GM23248 (cell line): Measurements from ENCODE around the gene SF3B2. TPM values are rescaled to one million over a fixed set of nuclear protein-coding genes. Genes with fewer than 3 reads are reported as not detected.
A peak's percentile ranks its signal among the peaks of the same experiment; 100 is the strongest.

Experiments used
- DNase-seq: peaks from one replicate; pipeline ENCODE4 v3.0.0-alpha.2; 2015
- H2AFZ ChIP-seq: fragments of 200-600 bp; sonication (generic); 2 replicates; pipeline ENCODE4 v1.6.1; 2016; ENCODE audit warnings: antibody characterized with exemption
- H3F3A ChIP-seq: fragments of 200-600 bp; sonication (generic); 2 replicates; pipeline ENCODE4 v1.6.1; 2016; ENCODE audit warnings: mild to moderate bottlenecking, antibody characterized with exemption, mixed run types; ENCODE audit not compliant: insufficient read depth
- H3K27ac ChIP-seq: fragments of 200-600 bp; sonication (generic); 2 replicates; pipeline ENCODE4 v1.5.1; 2016; ENCODE audit warnings: mild to moderate bottlenecking
- H3K27me3 ChIP-seq: fragments of 200-600 bp; sonication (generic); replicated peaks from 2 replicates; pipeline ENCODE4 v1.6.1; 2016; ENCODE audit warnings: mild to moderate bottlenecking; ENCODE audit not compliant: insufficient read depth
- H3K36me3 ChIP-seq: fragments of 200-600 bp; sonication (generic); 2 replicates; pipeline ENCODE4 v1.6.1; 2016; ENCODE audit warnings: low read depth, mild to moderate bottlenecking
- H3K4me1 ChIP-seq: fragments of 200-600 bp; sonication (generic); 2 replicates; pipeline ENCODE4 v1.6.1; 2016; ENCODE audit warnings: mild to moderate bottlenecking; ENCODE audit not compliant: insufficient read depth
- H3K4me2 ChIP-seq: fragments of 200-600 bp; sonication (generic); one replicate; pipeline ENCODE4 v1.6.1; 2016; ENCODE audit warnings: mild to moderate bottlenecking; ENCODE audit not compliant: unreplicated experiment
- H3K4me3 ChIP-seq: fragments of 200-600 bp; sonication (generic); 2 replicates; pipeline ENCODE4 v1.5.1; 2016; ENCODE audit warnings: mild to moderate bottlenecking
- H3K79me2 ChIP-seq: fragments of 200-600 bp; sonication (generic); 2 replicates; pipeline ENCODE4 v1.6.1; 2016; ENCODE audit warnings: mild to moderate bottlenecking; ENCODE audit not compliant: insufficient read depth
- H3K9ac ChIP-seq: fragments of 200-600 bp; sonication (generic); 2 replicates; pipeline ENCODE4 v1.6.1; 2016; ENCODE audit warnings: mild to moderate bottlenecking
- H3K9me2 ChIP-seq: fragments of 200-600 bp; sonication (generic); 2 replicates; pipeline ENCODE4 v1.6.1; 2016; ENCODE audit warnings: mixed run types, mild to moderate bottlenecking, moderate library complexity; ENCODE audit not compliant: insufficient read depth
- H3K9me3 ChIP-seq: fragments of 200-600 bp; sonication (generic); one replicate; pipeline ENCODE4 v1.6.1; 2017; ENCODE audit warnings: low read depth
- H4K20me1 ChIP-seq: fragments of 200-600 bp; sonication (generic); 2 replicates; pipeline ENCODE4 v1.6.0; 2016; ENCODE audit not compliant: insufficient read depth
- EZH2 ChIP-seq: fragments of 200-600 bp; sonication (generic); IDR thresholded peaks from 2 replicates; pipeline ENCODE4 v1.6.1; 2018; ENCODE audit warnings: antibody characterized with exemption, mild to moderate bottlenecking; ENCODE audit not compliant: insufficient read depth, poor library complexity, severe bottlenecking
- EZH2phosphoT487 ChIP-seq: fragments of 200-600 bp; sonication (generic); IDR thresholded peaks from 2 replicates; pipeline ENCODE4 v1.6.1; 2018; ENCODE audit warnings: antibody characterized with exemption, moderate library complexity, mild to moderate bottlenecking, low read depth; ENCODE audit not compliant: insufficient read depth
- WGBS, 2 experiments: methylation state at CpG; one replicate each; pipeline ENCODE4 v1.1.6; 2015 to 2017; ENCODE audit warnings: low lambda C conversion rate in 2 of 2, low coverage in 1 of 2; ENCODE audit errors: missing lambda C conversion rate in 2 of 2; 5-methylcytosine and 5-hydroxymethylcytosine counted together
- in situ Hi-C: fragments of 300-500 bp; cut with MboI; formaldehyde crosslinking; loops from 2 replicates; pipeline ENCODE4 v1.15.0; 2020
- polyA plus RNA-seq: library from polyadenylated mRNA; unstranded; fragments of >200 nt; fragmentation: Nextera tagmentation; extraction: Ambion mirVana; gene quantifications from 2 replicates; pipeline ENCODE4 v1.2.1, GENCODE V29; 2016
- total RNA-seq: library from RNA; depleted of rRNA; stranded (reverse); fragments of >200 nt; shearing (Covaris generic); gene quantifications from 2 replicates; pipeline ENCODE4 v1.2.3, GENCODE V29; 2014

Gene SF3B2
- total and polyA plus RNA-seq, 2 experiments from 2014 or later: 117 to 152 TPM

DNA sequence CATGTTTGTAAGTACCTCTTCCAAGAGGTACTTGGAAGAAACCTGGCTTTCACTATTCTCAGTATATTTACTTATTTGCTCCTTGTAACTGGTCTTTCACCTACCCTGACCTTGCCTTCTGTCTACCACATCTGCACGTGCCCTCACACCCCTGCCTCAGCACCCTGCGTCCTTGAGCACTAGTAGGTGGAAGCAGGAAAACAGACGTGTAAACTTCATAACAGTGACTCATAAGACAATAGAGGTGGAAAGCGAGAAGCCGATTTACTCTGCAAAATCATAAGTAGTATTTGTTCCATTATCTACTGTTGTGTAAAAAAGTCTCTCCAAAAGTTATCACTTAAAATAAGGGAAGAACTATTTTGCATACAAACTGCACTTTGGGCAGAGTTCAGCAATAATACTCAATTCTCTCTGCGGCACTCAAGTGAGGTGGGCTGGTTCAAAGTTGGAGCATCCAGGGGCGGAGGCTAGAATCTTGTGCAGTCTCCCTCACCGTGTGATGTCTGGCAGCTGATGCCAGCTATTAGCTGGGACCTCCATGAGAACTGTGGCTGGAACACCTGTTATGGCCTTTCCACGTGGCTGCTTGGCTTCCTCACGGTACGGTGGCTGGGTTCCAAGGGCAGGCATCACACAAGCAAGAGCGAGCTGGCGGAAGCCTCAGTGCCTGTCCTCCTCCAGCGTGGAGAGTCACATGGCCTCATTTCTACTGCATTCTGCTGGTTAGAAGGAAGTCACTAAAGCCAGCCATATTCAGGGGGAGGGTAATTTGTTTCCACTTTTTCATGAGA, 48.3 kb downstream of the SF3B2 start:
- H2AFZ ChIP-seq: no peak overlapping the region
- no peaks in the 10 kb centered on the region for H3K36me3 ChIP-seq
- TF ChIP-seq EZH2phosphoT487: no peak
- 71 to 74% methylated on average over 14 of the region's 14 CpGs for WGBS, 2 experiments
- no peak overlapping the region for H3K4me2 ChIP-seq
- no peaks in the 10 kb centered on the region for H3K9me2 ChIP-seq
- H3K27me3 ChIP-seq: no peaks in the 10 kb centered on the region
- H3K4me1 ChIP-seq: peaks cover 17% of the 10 kb centered on the region
- no peak overlapping the region for H3K9ac ChIP-seq
- DNase-seq: no peak
- in situ Hi-C loops: no loop called here
- H3K79me2 ChIP-seq: peaks cover 100% of the 10 kb centered on the region
- H4K20me1 ChIP-seq: 0 out of 2 replicates have a peak, but pooled peaks cover 4% of the 10 kb centered on the region
- no peaks in the 10 kb centered on the region for H3K9me3 ChIP-seq
- no peak overlapping the region for H3K27ac ChIP-seq
- H3K4me3 ChIP-seq: no peak overlapping the region
- peaks cover 2% of the 10 kb centered on the region for H3F3A ChIP-seq

DNA sequence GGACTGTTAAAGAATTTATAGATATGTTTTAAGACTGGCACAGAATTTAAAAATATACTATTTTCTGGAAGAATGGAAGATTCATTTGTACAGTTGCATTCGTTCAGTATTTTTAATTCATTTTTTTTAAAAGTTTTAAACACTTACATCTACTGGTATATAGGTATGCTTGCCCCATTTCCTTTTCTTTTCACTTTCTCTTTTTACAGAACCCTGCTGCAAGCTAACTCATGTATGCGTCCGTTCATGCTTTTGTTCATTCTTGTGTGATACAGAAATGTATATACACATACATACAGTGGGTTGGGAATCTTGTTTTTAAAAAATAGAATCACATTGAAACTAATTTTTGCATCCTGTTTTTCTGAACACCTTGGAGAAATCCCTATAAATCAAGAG, 48.9 kb downstream of the SF3B2 start:
- peaks cover 8% of the 10 kb centered on the region for H3F3A ChIP-seq
- TF ChIP-seq EZH2phosphoT487 (no peak), EZH2 (no peak)
- in situ Hi-C loops: no loop called here

DNA sequence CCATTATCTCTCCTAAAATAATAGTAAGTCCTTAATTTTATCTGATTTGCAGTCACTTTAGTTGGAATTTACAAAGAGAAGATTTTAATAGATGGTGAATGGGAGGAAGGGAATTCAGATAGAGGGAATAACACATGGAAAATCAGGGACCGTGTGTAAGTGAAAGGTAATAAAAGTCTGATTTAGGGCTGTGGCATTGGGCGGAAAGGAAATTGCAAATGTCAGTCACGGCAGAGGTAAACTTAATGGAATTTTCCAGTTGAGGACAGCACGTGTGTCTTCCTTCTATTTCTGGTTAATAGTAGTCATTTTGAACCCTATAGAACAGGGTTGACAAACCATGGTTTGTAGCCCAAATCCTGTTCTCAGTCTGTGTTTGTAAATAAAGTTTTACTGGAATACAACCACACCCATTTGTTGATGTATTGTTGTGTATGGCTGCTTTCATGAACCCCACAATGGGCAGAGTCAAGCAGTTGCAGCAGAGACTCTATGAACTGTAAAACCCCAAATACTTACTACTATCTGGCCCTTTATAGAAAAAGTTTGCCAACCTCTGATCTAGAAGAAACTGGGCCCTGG, 52.0 kb downstream of the SF3B2 start:
- Histone ChIP-seq H3K4me2 (no peak overlapping the region), H3K27ac (no peak overlapping the region), H3K27me3 (no peaks in the 10 kb centered on the region), H3F3A (peaks cover 32% of the 10 kb centered on the region), H3K9me3 (no peaks in the 10 kb centered on the region), H3K9ac (no peak overlapping the region), H3K36me3 (no peaks in the 10 kb centered on the region), H2AFZ (no peak overlapping the region), H3K79me2 (peaks cover 99% of the 10 kb centered on the region), H3K4me3 (no peak overlapping the region), H3K9me2 (no peaks in the 10 kb centered on the region), H4K20me1 (0 out of 2 replicates have a peak, but pooled peaks cover 4% of the 10 kb centered on the region), H3K4me1 (peaks cover 48% of the 10 kb centered on the region)
- whole genome bisulfite sequencing, 2 experiments: 74 to 85% methylated on average over 4 of the region's 4 CpGs
- in situ Hi-C loops: no loop called here
- no peak for TF ChIP-seq EZH2
- no peak for TF ChIP-seq EZH2phosphoT487
- no peak for DNase-seq

More for the DNA sequence above, 48.9 kb downstream of the SF3B2 start:
- no peak overlapping the region for H3K4me2 ChIP-seq
- no peak overlapping the region for H3K9ac ChIP-seq
- no peak overlapping the region for H3K27ac ChIP-seq
- H3K79me2 ChIP-seq: peaks cover 100% of the 10 kb centered on the region
- H4K20me1 ChIP-seq: 0 out of 2 replicates have a peak, but pooled peaks cover 4% of the 10 kb centered on the region
- no peaks in the 10 kb centered on the region for H3K9me3 ChIP-seq
- no peaks in the 10 kb centered on the region for H3K27me3 ChIP-seq
- H3K36me3 ChIP-seq: no peaks in the 10 kb centered on the region
- H3K9me2 ChIP-seq: no peaks in the 10 kb centered on the region
- WGBS, 2 experiments: 85 to 89% methylated on average over 3 of the region's 3 CpGs
- no peak overlapping the region for H3K4me3 ChIP-seq
- DNase-seq: no peak
- peaks cover 23% of the 10 kb centered on the region for H3K4me1 ChIP-seq
- no peak overlapping the region for H2AFZ ChIP-seq

DNA sequence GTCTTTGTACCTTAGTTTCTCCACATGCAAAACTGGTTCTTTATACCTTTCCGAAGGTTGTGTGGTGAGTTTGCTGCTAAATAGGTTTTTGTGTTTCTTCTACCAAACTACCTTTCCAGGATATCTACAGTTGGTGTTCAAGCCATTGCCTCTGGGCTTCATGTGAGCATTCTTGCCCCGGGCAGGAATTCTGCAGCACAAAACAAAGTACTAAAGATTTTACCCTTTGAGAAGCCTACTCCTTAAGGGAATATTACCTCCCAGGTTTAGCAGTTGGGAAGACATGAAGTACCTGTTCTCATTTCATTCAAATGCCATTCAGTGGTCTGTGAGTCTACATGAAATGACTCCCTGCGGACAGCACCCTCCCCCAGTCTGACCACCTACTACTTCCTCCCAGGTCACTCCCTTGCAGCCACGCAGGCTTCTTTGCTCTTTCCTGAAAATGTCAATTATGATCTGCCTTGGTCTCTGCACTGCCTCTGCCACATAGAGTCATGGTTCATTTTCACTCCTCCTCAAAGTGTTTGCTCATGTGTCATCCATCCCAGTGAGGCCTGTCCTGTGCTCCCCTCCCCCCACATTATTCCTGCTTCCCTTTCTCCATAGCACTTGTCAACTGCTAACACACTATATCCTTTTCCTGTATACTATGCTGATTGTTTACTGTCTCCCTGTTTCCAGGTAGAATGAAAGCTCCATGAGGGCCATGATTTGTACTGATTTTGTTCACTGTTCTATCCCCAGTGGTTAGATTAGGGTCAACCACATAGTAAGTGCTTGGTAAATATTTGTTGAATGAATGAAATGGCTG, 54.8 kb downstream of the SF3B2 start:
- H3K36me3 ChIP-seq: no peaks in the 10 kb centered on the region
- DNase-seq: peak; percentile 51
- H3K9ac ChIP-seq: no peak overlapping the region
- peaks cover 99% of the 10 kb centered on the region for H3K79me2 ChIP-seq
- WGBS, 2 experiments: 41 to 42% methylated on average over 4 of the region's 4 CpGs
- peak overlapping the region; percentile 62 for H3K27ac ChIP-seq
- TF ChIP-seq EZH2phosphoT487 (no peak), EZH2 (no peak)
- no peaks in the 10 kb centered on the region for H3K9me3 ChIP-seq
- H3K4me2 ChIP-seq: peak overlapping the region; percentile 35
- peaks cover 46% of the 10 kb centered on the region for H3F3A ChIP-seq
- H3K27me3 ChIP-seq: no peaks in the 10 kb centered on the region
- H4K20me1 ChIP-seq: no peaks in the 10 kb centered on the region
- no peak overlapping the region for H2AFZ ChIP-seq
- H3K4me1 ChIP-seq: peaks cover 61% of the 10 kb centered on the region
- in situ Hi-C loops: no loop called here
- no peaks in the 10 kb centered on the region for H3K9me2 ChIP-seq
- no peak overlapping the region for H3K4me3 ChIP-seq
